LNCaP clone FGC (cell line): ENCODE data around the gene IL1B.

ENCODE experiments used
- DNase-seq: peaks from one replicate; pipeline ENCODE4 v3.0.0-alpha.2; 2011; ENCODE audit warnings: low read depth
- H3K4me3 ChIP-seq: 2 replicates; pipeline ENCODE4 v1.5.1; 2011; ENCODE audit warnings: mild to moderate bottlenecking, low read depth, low read length, control low read depth
- TF ChIP-seq, protein P1 (sequence below): IDR thresholded peaks from 2 replicates; pipeline ENCODE4 v1.5.1; 2012; ENCODE audit warnings: mild to moderate bottlenecking; ENCODE audit not compliant: control insufficient read depth, insufficient read depth; ENCODE audit errors: extremely low read depth

IL1B gene

DNA sequence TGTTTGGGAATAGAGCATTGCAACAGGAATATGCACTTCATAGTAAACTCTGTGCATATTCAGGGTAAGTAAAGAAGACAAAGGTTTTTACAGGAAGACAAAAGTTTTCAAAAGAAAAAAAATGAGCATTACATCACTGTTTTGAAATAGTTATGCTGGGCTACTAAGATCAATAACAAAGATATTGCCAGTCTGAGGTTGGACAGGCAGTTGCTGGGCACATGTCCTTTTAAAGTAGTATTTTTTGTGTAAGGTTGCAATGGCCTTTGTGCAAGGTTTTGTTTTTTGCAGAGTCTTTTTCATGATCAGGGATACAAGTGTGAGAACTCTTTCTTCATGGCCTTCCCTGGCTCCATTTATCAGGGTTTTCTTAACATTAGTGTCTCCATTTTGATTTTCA lies 16.2 kb downstream of the IL1B start:
- no peak for DNase-seq
- TF ChIP-seq, protein P1, sequence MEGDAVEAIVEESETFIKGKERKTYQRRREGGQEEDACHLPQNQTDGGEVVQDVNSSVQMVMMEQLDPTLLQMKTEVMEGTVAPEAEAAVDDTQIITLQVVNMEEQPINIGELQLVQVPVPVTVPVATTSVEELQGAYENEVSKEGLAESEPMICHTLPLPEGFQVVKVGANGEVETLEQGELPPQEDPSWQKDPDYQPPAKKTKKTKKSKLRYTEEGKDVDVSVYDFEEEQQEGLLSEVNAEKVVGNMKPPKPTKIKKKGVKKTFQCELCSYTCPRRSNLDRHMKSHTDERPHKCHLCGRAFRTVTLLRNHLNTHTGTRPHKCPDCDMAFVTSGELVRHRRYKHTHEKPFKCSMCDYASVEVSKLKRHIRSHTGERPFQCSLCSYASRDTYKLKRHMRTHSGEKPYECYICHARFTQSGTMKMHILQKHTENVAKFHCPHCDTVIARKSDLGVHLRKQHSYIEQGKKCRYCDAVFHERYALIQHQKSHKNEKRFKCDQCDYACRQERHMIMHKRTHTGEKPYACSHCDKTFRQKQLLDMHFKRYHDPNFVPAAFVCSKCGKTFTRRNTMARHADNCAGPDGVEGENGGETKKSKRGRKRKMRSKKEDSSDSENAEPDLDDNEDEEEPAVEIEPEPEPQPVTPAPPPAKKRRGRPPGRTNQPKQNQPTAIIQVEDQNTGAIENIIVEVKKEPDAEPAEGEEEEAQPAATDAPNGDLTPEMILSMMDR, result no peak
- no peak overlapping the region for H3K4me3 ChIP-seq

- H3K4me3 ChIP-seq, result no peak overlapping the region
- TF ChIP-seq, protein P1, result no peak
- no peak for DNase-seq
Measured at GRCh38 chr2:112819081-112819480, 17.5 kb downstream of the IL1B start.

- H3K4me3 ChIP-seq, result no peak overlapping the region
- no peak for DNase-seq
- TF ChIP-seq, protein P1, result no peak
Measured at GRCh38 chr2:112818094-112818902, 18.3 kb downstream of the IL1B start.

- no peak overlapping the region for H3K4me3 ChIP-seq
- no peak for DNase-seq
- TF ChIP-seq, protein P1, result no peak
Measured at GRCh38 chr2:112817082-112817689, 19.4 kb downstream of the IL1B start.

DNA sequence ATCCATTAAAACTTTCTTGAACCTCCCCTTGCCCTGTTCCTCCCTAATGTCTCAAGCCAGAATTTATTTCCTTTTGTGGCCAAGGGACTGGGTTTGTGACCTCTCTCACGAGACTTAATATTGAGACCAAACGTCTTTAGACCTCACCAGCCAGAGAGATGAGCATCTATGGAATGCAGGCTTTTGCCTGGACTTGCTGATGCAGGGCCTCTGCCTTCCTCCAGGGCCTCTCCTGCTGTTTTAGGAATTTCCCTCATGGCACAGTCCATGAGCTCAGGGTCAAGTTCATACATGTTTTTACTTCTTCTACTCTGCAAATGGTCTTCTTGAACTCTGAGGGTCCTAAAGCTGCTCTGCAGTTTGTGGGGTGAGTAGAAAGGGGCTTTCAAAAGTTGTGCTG lies 22.3 kb downstream of the IL1B start:
- DNase-seq, result no peak
- no peak overlapping the region for H3K4me3 ChIP-seq
- TF ChIP-seq, protein P1, result no peak

DNA sequence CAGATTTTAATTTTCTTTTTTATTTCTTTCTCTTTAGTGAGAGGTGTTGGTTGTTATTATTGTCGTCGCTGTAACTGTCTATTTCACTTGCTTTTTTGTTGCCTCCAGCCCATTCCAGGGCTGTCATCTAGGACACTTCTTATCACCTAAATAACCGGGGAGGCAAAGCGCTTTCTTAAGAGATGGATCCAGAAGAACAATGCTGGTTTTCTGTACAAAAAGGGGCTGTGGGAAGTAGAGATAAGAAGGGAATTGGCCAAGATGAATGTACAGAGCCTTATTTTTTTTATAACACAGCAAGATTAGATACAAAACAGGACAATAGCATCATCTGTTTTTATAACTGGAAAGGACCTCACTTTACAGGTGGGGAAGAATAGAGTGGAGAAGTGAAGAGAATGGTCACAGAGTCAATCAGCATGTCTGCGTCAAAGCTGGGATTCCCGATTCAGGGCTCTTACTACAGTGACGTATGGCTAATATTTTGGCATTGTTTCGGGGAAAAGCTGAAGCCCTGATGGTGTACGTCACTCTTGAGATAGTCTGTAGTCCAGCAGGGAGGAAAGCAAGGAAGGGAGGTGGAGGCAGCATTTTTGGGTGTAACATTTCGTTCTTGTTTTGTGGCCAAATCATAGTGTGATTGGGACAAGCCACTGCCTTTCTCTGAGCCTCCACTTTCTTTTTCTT lies 23.2 kb downstream of the IL1B start:
- DNase-seq, result no peak
- no peak overlapping the region for H3K4me3 ChIP-seq

More for the DNA sequence above, 23.2 kb downstream of the IL1B start:
- TF ChIP-seq, protein P1, result no peak
